K562 (cell line): ENCODE data around the gene SESN2. TPM values are rescaled to one million over a fixed set of nuclear protein-coding genes. Genes with fewer than 3 reads are reported as not detected.
A peak's percentile ranks its signal among the peaks of the same experiment; 100 is the strongest.

Source experiments
- AFF1 ChIP-seq, 2 experiments: fragments of 450-650 bp; IDR thresholded peaks; 2 replicates each; pipeline ENCODE4 v1.6.1; 2018; ENCODE audit warnings: mild to moderate bottlenecking in 2 of 2, low read depth in 1 of 2; ENCODE audit not compliant: partially characterized antibody in 2 of 2
- ARID1B ChIP-seq: fragments of 450-650 bp; IDR thresholded peaks from 2 replicates; pipeline ENCODE4 v1.6.1; 2016; ENCODE audit warnings: antibody characterized with exemption, mild to moderate bottlenecking, inconsistent platforms
- BRF1 ChIP-seq: IDR thresholded peaks from 3 replicates; pipeline ENCODE4 v1.6.1; 2011; ENCODE audit warnings: borderline replicate concordance, mild to moderate bottlenecking; ENCODE audit not compliant: insufficient read length; ENCODE audit errors: extremely low read depth
- CBFA2T2 ChIP-seq: fragments of 450-650 bp; conservative IDR thresholded peaks from 2 replicates; pipeline ENCODE4 v1.6.1; 2017; ENCODE audit warnings: mild to moderate bottlenecking
- CGGBP1 ChIP-seq: fragments of 250-450 bp; sonication (Bioruptor Pico); IDR thresholded peaks from 2 replicates; pipeline ENCODE4 v1.9.0; 2021; ENCODE audit warnings: mild to moderate bottlenecking
- DLX4 ChIP-seq: fragments of 250-450 bp; sonication (Bioruptor Pico); IDR thresholded peaks from 2 replicates; pipeline ENCODE4 v1.6.1; 2021; ENCODE audit warnings: mild to moderate bottlenecking
- FOXA1 ChIP-seq: fragments of 450-650 bp; IDR thresholded peaks from 2 replicates; pipeline ENCODE4 v1.6.1; 2016; ENCODE audit warnings: mild to moderate bottlenecking, borderline replicate concordance
- FOXO4 ChIP-seq: fragments of 450-650 bp; formaldehyde crosslinking; IDR thresholded peaks from 2 replicates; pipeline ENCODE4 v1.4.0; 2020; ENCODE audit warnings: mild to moderate bottlenecking, moderate library complexity
- JUND ChIP-seq, 2 experiments: IDR thresholded peaks; 2 replicates in 1 of 2; 3 replicates in 1 of 2; pipeline ENCODE4 v1.6.1; 2011; ENCODE audit warnings: borderline replicate concordance in 2 of 2, low read depth in 2 of 2, low read length in 2 of 2, improper control_type of control experiment in 1 of 2, missing biosample characterization in 1 of 2, missing genetic modification characterization in 1 of 2, missing genetic modification reagents in 1 of 2
- L3MBTL2 ChIP-seq: fragments of 450-650 bp; IDR thresholded peaks from 2 replicates; pipeline ENCODE4 v1.6.1; 2016; ENCODE audit warnings: mild to moderate bottlenecking, moderate library complexity
- NFIC ChIP-seq: fragments of 450-650 bp; IDR thresholded peaks from 2 replicates; pipeline ENCODE4 v1.6.1; 2017; ENCODE audit warnings: mild to moderate bottlenecking, inconsistent platforms
- NR1H2 ChIP-seq: sonication (generic); formaldehyde crosslinking; IDR thresholded peaks from 2 replicates; pipeline ENCODE4 v1.4.0; 2020; ENCODE audit warnings: mild to moderate bottlenecking, missing genetic modification reagents
- STAT6 ChIP-seq: sonication (generic); formaldehyde crosslinking; IDR thresholded peaks from 2 replicates; pipeline ENCODE4 v1.8.1; 2023; ENCODE audit warnings: mild to moderate bottlenecking, missing genetic modification reagents
- TEAD1 ChIP-seq, 2 experiments: fragments of 450-650 bp in 1 of 2; sonication (generic) in 1 of 2; formaldehyde crosslinking; IDR thresholded peaks; 2 replicates each; pipeline versions ENCODE4 v1.4.0 to v1.8.0; 2020 to 2022; ENCODE audit warnings: mild to moderate bottlenecking in 2 of 2, missing genetic modification reagents in 1 of 2
- ZNF143 ChIP-seq: sonication (generic); formaldehyde crosslinking; IDR thresholded peaks from 2 replicates; pipeline ENCODE4 v1.9.0; 2022; ENCODE audit warnings: mild to moderate bottlenecking, missing genetic modification reagents
- ZNF57 ChIP-seq: fragments of 450-650 bp; formaldehyde crosslinking; IDR thresholded peaks from 2 replicates; pipeline ENCODE4 v1.4.0; 2020; ENCODE audit warnings: mild to moderate bottlenecking, moderate library complexity
- ZNF764 ChIP-seq: fragments of 250-450 bp; sonication (Bioruptor Pico); IDR thresholded peaks from 2 replicates; pipeline ENCODE4 v1.4.0; 2020; ENCODE audit warnings: low read depth, mild to moderate bottlenecking, moderate library complexity
- ZSCAN29 ChIP-seq: fragments of 450-650 bp; IDR thresholded peaks from 2 replicates; pipeline ENCODE4 v1.6.1; 2017
- polyA plus RNA-seq, 8 experiments: library from polyadenylated mRNA; depleted of rRNA in 4 of 8; stranded (reverse) in 5 of 8; unstranded in 3 of 8; fragments of >200 nt; fragmentation: Nextera tagmentation in 2 of 8; fragmentation: Illumina TruSeq in 1 of 8; extraction: Ambion mirVana in 2 of 8; extraction: Trizol in 1 of 8; gene quantifications; 2 replicates each; pipeline versions ENCODE4 v1.2.1 to v1.2.3, GENCODE V29; 2011 to 2014; ENCODE audit warnings: inconsistent platforms in 1 of 8, missing spikeins in 1 of 8
- total RNA-seq, 7 experiments: library from RNA; depleted of rRNA in 6 of 7; stranded (reverse); fragments of >200 nt in 6 of 7; fragmentation: Illumina TruSeq in 2 of 7; extraction: Trizol in 2 of 7; gene quantifications; 2 replicates each; pipeline versions ENCODE4 v1.2.1 to v1.2.3, GENCODE V29; 2011 to 2021; ENCODE audit warnings: low replicate concordance in 1 of 7

The SESN2 gene
- total and polyA plus RNA-seq, 9 of the 15 experiments (the other 6 are each of a cell fraction or from before 2014, with no cell fraction given), result 3.7 to 71.3 (median 16.8) TPM

GRCh38 chr1:28313702-28314546 lies 54.6 kb downstream of the SESN2 start (continued):
- TF ChIP-seq AFF1 (IDR thresholded peaks at IDR 0.05; ENCODE audit: low read depth in 1 of 2, partially characterized antibody in 2 of 2) (peak in 1 of 2 experiments; percentile 47), ZNF764 (CRISPR knock-in tag) (no peak), JUND (IDR thresholded peaks at IDR 0.05; ENCODE audit: borderline replicate concordance, low read depth, low read length) (peak; percentile 93), JUND (tag; IDR thresholded peaks at IDR 0.05; ENCODE audit: borderline replicate concordance, low read depth, low read length) (peak; percentile 91; the same call in 2 of the 3 replicates), NR1H2 (CRISPR knock-in tag) (0 out of 2 replicates have a peak, but pooled peaks have one; percentile 53), ZNF143 (CRISPR knock-in tag) (no peak), BRF1 (no peak), CBFA2T2 (no peak), ZNF57 (no peak), DLX4 (CRISPR knock-in tag) (no peak), L3MBTL2 (peak; percentile 26; the same call in 1 of the 2 replicates), FOXA1 (no peak), NFIC (no peak), STAT6 (CRISPR knock-in tag) (0 out of 2 replicates have a peak, but pooled peaks have one; percentile 79), ZSCAN29 (no peak), CGGBP1 (CRISPR knock-in tag) (no peak), ARID1B (peak; percentile 60; the same call in 1 of the 2 replicates), TEAD1 (CRISPR knock-in tag; IDR thresholded peaks at IDR 0.05) (0 out of 4 replicates have a peak, but pooled peaks of 1 of the 2 experiments have one; percentile 32), FOXO4 (CRISPR knock-in tag) (peak; percentile 68; the same call in 1 of the 2 replicates)
